DND-41 (cell line): ENCODE data around the gene HHIPL2.

ENCODE experiments used
- CTCF ChIP-seq: IDR thresholded peaks from 2 replicates; pipeline ENCODE4 v1.5.1; 2012; ENCODE audit warnings: borderline replicate concordance, low read length, moderate library complexity, mild to moderate bottlenecking; ENCODE audit not compliant: poor library complexity, severe bottlenecking; ENCODE audit errors: extremely low read depth
- EZH2 ChIP-seq: IDR thresholded peaks from 3 replicates; pipeline ENCODE4 v1.6.1; 2012; ENCODE audit warnings: borderline replicate concordance, low read depth, mild to moderate bottlenecking, moderate library complexity, low read length, inconsistent platforms; ENCODE audit not compliant: severe bottlenecking

GRCh38 chr1:222523852-222524251, 24.1 kb downstream of the HHIPL2 start:
- TF ChIP-seq CTCF (no peak), EZH2 (no peak)
